DND-41 (cell line): ENCODE data around the gene RHBDF2.

Experiments used
- EZH2 ChIP-seq: IDR thresholded peaks from 3 replicates; pipeline ENCODE4 v1.6.1; 2012; ENCODE audit warnings: borderline replicate concordance, low read depth, mild to moderate bottlenecking, moderate library complexity, low read length, inconsistent platforms; ENCODE audit not compliant: severe bottlenecking
- TF ChIP-seq, protein P1 (sequence below): IDR thresholded peaks from 2 replicates; pipeline ENCODE4 v1.5.1; 2012; ENCODE audit warnings: borderline replicate concordance, low read length, moderate library complexity, mild to moderate bottlenecking; ENCODE audit not compliant: poor library complexity, severe bottlenecking; ENCODE audit errors: extremely low read depth

DNA sequence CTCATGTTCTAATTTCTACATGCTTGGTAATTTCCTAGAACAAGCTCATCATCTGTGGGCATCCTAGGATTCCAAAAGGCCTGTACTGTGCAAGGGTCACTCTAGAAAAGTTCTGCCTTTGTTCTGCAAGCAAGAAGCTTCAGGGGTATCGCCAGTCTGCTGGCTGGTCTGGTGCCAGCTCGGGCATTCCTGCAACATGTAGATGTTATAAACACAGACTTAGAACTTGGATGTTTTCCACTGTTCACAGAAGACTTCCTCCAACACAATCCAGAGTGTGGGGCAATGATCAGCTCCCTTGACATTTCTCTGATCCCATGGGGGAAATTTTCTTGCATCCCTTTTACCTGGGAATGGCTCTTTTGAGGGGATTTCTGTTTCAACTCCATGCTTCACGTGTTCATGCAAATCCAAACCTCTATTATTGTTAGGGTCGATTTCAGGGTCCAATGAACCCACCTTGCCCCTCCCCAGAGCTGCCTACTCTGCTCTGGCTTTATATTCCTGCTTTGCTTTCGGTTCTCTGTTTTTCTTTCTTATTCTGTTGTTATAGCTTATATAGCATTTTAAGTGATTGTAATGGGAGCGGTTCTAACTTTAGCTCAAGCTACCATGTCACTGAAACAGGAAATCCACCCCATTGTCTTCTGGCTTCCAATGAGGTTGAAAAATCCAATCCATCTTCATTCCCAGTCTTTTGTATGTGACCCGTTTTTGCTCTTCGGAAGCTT, 73.6 kb downstream of the RHBDF2 start:
- TF ChIP-seq, protein P1, sequence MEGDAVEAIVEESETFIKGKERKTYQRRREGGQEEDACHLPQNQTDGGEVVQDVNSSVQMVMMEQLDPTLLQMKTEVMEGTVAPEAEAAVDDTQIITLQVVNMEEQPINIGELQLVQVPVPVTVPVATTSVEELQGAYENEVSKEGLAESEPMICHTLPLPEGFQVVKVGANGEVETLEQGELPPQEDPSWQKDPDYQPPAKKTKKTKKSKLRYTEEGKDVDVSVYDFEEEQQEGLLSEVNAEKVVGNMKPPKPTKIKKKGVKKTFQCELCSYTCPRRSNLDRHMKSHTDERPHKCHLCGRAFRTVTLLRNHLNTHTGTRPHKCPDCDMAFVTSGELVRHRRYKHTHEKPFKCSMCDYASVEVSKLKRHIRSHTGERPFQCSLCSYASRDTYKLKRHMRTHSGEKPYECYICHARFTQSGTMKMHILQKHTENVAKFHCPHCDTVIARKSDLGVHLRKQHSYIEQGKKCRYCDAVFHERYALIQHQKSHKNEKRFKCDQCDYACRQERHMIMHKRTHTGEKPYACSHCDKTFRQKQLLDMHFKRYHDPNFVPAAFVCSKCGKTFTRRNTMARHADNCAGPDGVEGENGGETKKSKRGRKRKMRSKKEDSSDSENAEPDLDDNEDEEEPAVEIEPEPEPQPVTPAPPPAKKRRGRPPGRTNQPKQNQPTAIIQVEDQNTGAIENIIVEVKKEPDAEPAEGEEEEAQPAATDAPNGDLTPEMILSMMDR = no peak
- TF ChIP-seq EZH2 = no peak
